HL-60 (cell line): ENCODE measurements around the gene NR2F2.

Source experiments
- DNase-seq, 2 experiments: peaks; one replicate each; pipeline ENCODE4 v3.0.0-alpha.2; 2010 to 2020; ENCODE audit warnings: low read depth in 1 of 2, low spot score in 1 of 2
- H3K27ac ChIP-seq: fragments of 250-450 bp; sonication (Bioruptor Pico); replicated peaks from 2 replicates; pipeline ENCODE4 v1.5.1; 2020; ENCODE audit warnings: mild to moderate bottlenecking, moderate library complexity
- H3K27me3 ChIP-seq: fragments of 250-450 bp; sonication (Bioruptor Pico); 2 replicates; pipeline ENCODE4 v1.5.1; 2021; ENCODE audit warnings: mild to moderate bottlenecking, moderate library complexity; ENCODE audit not compliant: insufficient read depth, poor library complexity, severe bottlenecking
- H3K4me3 ChIP-seq: replicated peaks from 2 replicates; pipeline ENCODE4 v1.5.1; 2011; ENCODE audit warnings: mild to moderate bottlenecking, control low read depth, low read length; ENCODE audit not compliant: insufficient read depth
- CTCF ChIP-seq: IDR thresholded peaks from one replicate; pipeline ENCODE4 v1.5.1; 2011; ENCODE audit warnings: low read length, control low read depth, inconsistent platforms; ENCODE audit not compliant: insufficient read depth
- GABPA ChIP-seq: IDR thresholded peaks from 2 replicates; pipeline ENCODE4 v1.6.1; 2012; ENCODE audit warnings: low read depth
- POLR2AphosphoS5 ChIP-seq: IDR thresholded peaks from 2 replicates; pipeline ENCODE4 v1.6.1; 2012; ENCODE audit warnings: low read depth
- REST ChIP-seq: IDR thresholded peaks from 2 replicates; pipeline ENCODE4 v1.6.1; 2012; ENCODE audit warnings: low read depth; ENCODE audit not compliant: insufficient replicate concordance
- SPI1 ChIP-seq: IDR thresholded peaks from 2 replicates; pipeline ENCODE4 v1.6.1; 2012; ENCODE audit warnings: low read depth, mild to moderate bottlenecking, borderline replicate concordance

Gene NR2F2

DNA sequence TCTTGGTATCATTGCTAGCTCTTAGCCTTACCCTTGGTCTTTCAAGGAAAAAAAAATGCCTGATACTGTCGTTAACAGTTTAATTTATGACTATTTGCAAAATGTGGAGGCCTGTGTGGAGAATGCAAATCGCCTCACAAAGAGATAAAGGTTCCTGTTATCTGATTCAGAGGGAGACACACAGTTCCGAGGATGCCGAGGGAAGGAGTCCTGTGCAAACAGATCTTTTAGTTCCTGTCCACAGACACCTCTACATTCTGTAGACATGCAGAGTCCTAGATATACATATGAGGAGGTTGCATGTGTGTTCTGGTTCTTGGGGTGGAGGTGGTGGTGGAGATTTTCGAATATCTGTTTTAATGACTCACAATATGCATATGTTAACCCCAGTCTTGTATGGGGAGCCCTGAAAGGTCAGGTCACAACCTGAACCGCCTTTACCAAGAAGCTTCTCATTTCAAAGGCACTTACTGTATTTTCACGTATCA, 5.7 kb downstream of the NR2F2 start:
- TF ChIP-seq POLR2AphosphoS5 (no peak), CTCF (no peak), GABPA (no peak), REST (no peak), SPI1 (no peak)
- peak overlapping the region; percentile 49 for H3K4me3 ChIP-seq
- H3K27ac ChIP-seq = peak overlapping the region; percentile 50
- H3K27me3 ChIP-seq = no peaks in the 10 kb centered on the region
- no peak for DNase-seq

- TF ChIP-seq GABPA (no peak), CTCF (no peak), SPI1 (no peak), REST (no peak), POLR2AphosphoS5 (no peak)
- Histone ChIP-seq H3K27ac (peak overlapping the region; percentile 50), H3K4me3 (peak overlapping the region; percentile 49), H3K27me3 (no peaks in the 10 kb centered on the region)
- no peak for DNase-seq
These were observed 6.3 kb downstream of the NR2F2 start for GRCh38 chr15:96336596-96337364.

DNA sequence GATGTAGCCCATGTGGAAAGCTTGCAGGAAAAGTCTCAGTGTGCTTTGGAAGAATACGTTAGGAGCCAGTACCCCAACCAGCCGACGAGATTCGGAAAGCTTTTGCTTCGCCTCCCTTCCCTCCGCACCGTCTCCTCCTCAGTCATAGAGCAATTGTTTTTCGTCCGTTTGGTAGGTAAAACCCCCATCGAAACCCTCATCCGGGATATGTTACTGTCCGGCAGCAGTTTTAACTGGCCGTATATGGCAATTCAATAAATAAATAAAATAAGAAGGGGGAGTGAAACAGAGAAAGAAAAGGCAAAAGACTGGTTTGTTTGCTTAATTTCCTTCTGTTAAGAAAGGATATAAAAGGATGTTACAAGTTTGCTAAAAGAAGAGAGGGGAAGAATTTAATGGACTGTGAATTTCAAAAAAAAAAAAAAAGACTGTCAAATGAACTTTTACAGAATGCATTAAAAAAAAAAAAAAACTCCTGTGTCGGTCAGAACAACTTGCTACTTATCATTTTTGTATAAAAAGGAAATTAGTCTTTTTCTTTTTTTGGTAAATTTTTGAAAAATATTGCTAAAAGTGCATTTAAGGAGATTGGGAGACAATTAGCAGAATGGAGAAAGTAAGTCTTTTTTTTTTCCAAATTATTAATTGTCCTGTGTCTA, 7.0 kb downstream of the NR2F2 start:
- TF ChIP-seq SPI1 (no peak), CTCF (no peak), GABPA (no peak), POLR2AphosphoS5 (no peak), REST (no peak)
- Histone ChIP-seq H3K27ac (peak overlapping the region; percentile 50), H3K27me3 (no peaks in the 10 kb centered on the region), H3K4me3 (peak overlapping the region; percentile 49)
- DNase-seq = no peak
